ENCODE data around the gene ERO1A. TPM values are rescaled to one million over a fixed set of nuclear protein-coding genes. Genes with fewer than 3 reads are reported as not detected.

Gene ERO1A
- total RNA-seq, 2 experiments from 2014 or later, result 167 to 183 TPM

GRCh38 chr14:52640137-52640536, 55.2 kb downstream of the ERO1A start:
- ATAC-seq (no peak), DNase-seq (no peak)
- Mint-ChIP-seq H3K27me3 (no peaks in the 10 kb centered on the region), H3K9me3 (ENCODE audit: low read depth) (peaks cover 2% of the 10 kb centered on the region), H3K27ac (no peak overlapping the region), H3K4me3 (no peak overlapping the region), H3K4me1 (peaks cover 9% of the 10 kb centered on the region), H3K36me3 (peaks cover 38% of the 10 kb centered on the region)
- CTCF ChIA-PET, result no interaction called here

- H3K9me3 Mint-ChIP-seq (ENCODE audit: low read depth), result no peaks in the 10 kb centered on the region
- H3K4me1 Mint-ChIP-seq, result no peaks in the 10 kb centered on the region
- CTCF ChIA-PET, result no interaction called here
- H3K27ac Mint-ChIP-seq, result no peak overlapping the region
- no peak for DNase-seq
- ATAC-seq, result no peak
- H3K4me3 Mint-ChIP-seq, result no peak overlapping the region
- no peaks in the 10 kb centered on the region for H3K36me3 Mint-ChIP-seq
- no peaks in the 10 kb centered on the region for H3K27me3 Mint-ChIP-seq
These were observed 75.7 kb downstream of the ERO1A start for GRCh38 chr14:52619687-52620086.

- Mint-ChIP-seq H3K4me1 (no peaks in the 10 kb centered on the region), H3K36me3 (no peaks in the 10 kb centered on the region), H3K4me3 (no peak overlapping the region), H3K9me3 (ENCODE audit: low read depth) (no peaks in the 10 kb centered on the region), H3K27me3 (no peaks in the 10 kb centered on the region), H3K27ac (no peak overlapping the region)
- ATAC-seq (no peak), DNase-seq (no peak)
- CTCF ChIA-PET, result no interaction called here
These were observed 76.8 kb downstream of the ERO1A start for GRCh38 chr14:52618602-52619001.

GRCh38 chr14:52610187-52610586, 85.2 kb downstream of the ERO1A start:
- Mint-ChIP-seq H3K27me3 (peaks cover 14% of the 10 kb centered on the region), H3K36me3 (peaks cover 2% of the 10 kb centered on the region), H3K27ac (no peak overlapping the region), H3K4me3 (no peak overlapping the region), H3K4me1 (no peaks in the 10 kb centered on the region), H3K9me3 (ENCODE audit: low read depth) (peaks cover 3% of the 10 kb centered on the region)
- no peak for ATAC-seq
- CTCF ChIA-PET, result no interaction called here
- no peak for DNase-seq

GRCh38 chr14:52609445-52610044, 85.8 kb downstream of the ERO1A start:
- Mint-ChIP-seq H3K36me3 (peaks cover 2% of the 10 kb centered on the region), H3K9me3 (ENCODE audit: low read depth) (peaks cover 4% of the 10 kb centered on the region)
- CTCF ChIA-PET, result no interaction called here

GRCh38 chr14:52607061-52607460, 88.3 kb downstream of the ERO1A start:
- Mint-ChIP-seq H3K9me3 (ENCODE audit: low read depth) (peaks cover 4% of the 10 kb centered on the region), H3K27me3 (peaks cover 14% of the 10 kb centered on the region), H3K27ac (no peak overlapping the region), H3K36me3 (peaks cover 2% of the 10 kb centered on the region), H3K4me1 (peaks cover 3% of the 10 kb centered on the region), H3K4me3 (no peak overlapping the region)
- CTCF ChIA-PET, result no interaction called here
- DNase-seq, result no peak
- ATAC-seq, result no peak

More at GRCh38 chr14:52609445-52610044, 85.8 kb downstream of the ERO1A start:
- Mint-ChIP-seq H3K27me3 (peaks cover 14% of the 10 kb centered on the region), H3K27ac (no peak overlapping the region), H3K4me3 (no peak overlapping the region), H3K4me1 (no peaks in the 10 kb centered on the region)
- no peak for ATAC-seq
- no peak for DNase-seq

- Mint-ChIP-seq H3K9me3 (ENCODE audit: low read depth) (peaks cover 4% of the 10 kb centered on the region), H3K27me3 (peaks cover 17% of the 10 kb centered on the region), H3K4me3 (no peak overlapping the region), H3K27ac (no peak overlapping the region), H3K4me1 (peaks cover 3% of the 10 kb centered on the region), H3K36me3 (peaks cover 2% of the 10 kb centered on the region)
- CTCF ChIA-PET, result no interaction called here
- ATAC-seq (no peak), DNase-seq (no peak)
These were observed 93.2 kb downstream of the ERO1A start for GRCh38 chr14:52602131-52602530.

- no peak for ATAC-seq
- no peak for DNase-seq
- CTCF ChIA-PET, result no interaction called here
- H3K4me1 Mint-ChIP-seq, result peaks cover 3% of the 10 kb centered on the region
- H3K27ac Mint-ChIP-seq, result no peak overlapping the region
- H3K36me3 Mint-ChIP-seq, result peaks cover 1% of the 10 kb centered on the region
- H3K9me3 Mint-ChIP-seq (ENCODE audit: low read depth), result no peaks in the 10 kb centered on the region
- H3K4me3 Mint-ChIP-seq, result no peak overlapping the region
- H3K27me3 Mint-ChIP-seq, result peaks cover 5% of the 10 kb centered on the region
These were observed 95.4 kb downstream of the ERO1A start for GRCh38 chr14:52599974-52600373.

- CTCF ChIA-PET, result no interaction called here
- Mint-ChIP-seq H3K27me3 (peaks cover 7% of the 10 kb centered on the region), H3K9me3 (ENCODE audit: low read depth) (no peaks in the 10 kb centered on the region)
These were observed 96.8 kb downstream of the ERO1A start for GRCh38 chr14:52598568-52598967.

GRCh38 chr14:52596861-52597260, 98.5 kb downstream of the ERO1A start:
- DNase-seq, result no peak
- ATAC-seq, result no peak
- no peak overlapping the region for H3K4me3 Mint-ChIP-seq
- no peak overlapping the region for H3K27ac Mint-ChIP-seq
- CTCF ChIA-PET, result no interaction called here
- H3K4me1 Mint-ChIP-seq, result no peaks in the 10 kb centered on the region
- H3K36me3 Mint-ChIP-seq, result peaks cover 1% of the 10 kb centered on the region
- H3K27me3 Mint-ChIP-seq, result peaks cover 10% of the 10 kb centered on the region
- H3K9me3 Mint-ChIP-seq (ENCODE audit: low read depth), result no peaks in the 10 kb centered on the region

More at GRCh38 chr14:52598568-52598967, 96.8 kb downstream of the ERO1A start:
- Mint-ChIP-seq H3K4me3 (no peak overlapping the region), H3K36me3 (peaks cover 1% of the 10 kb centered on the region), H3K27ac (no peak overlapping the region), H3K4me1 (peaks cover 3% of the 10 kb centered on the region)
- DNase-seq (no peak), ATAC-seq (no peak)

- Mint-ChIP-seq H3K4me1 (no peaks in the 10 kb centered on the region), H3K4me3 (no peak overlapping the region), H3K9me3 (ENCODE audit: low read depth) (no peaks in the 10 kb centered on the region), H3K36me3 (peaks cover 1% of the 10 kb centered on the region), H3K27ac (no peak overlapping the region), H3K27me3 (peaks cover 10% of the 10 kb centered on the region)
- DNase-seq (no peak), ATAC-seq (no peak)
- CTCF ChIA-PET, result no interaction called here
These were observed 99.0 kb downstream of the ERO1A start for GRCh38 chr14:52596320-52596719.

- ATAC-seq (no peak), DNase-seq (no peak)
- Mint-ChIP-seq H3K27me3 (peaks cover 6% of the 10 kb centered on the region), H3K27ac (no peak overlapping the region), H3K4me1 (no peaks in the 10 kb centered on the region), H3K9me3 (ENCODE audit: low read depth) (no peaks in the 10 kb centered on the region), H3K4me3 (no peak overlapping the region), H3K36me3 (no peaks in the 10 kb centered on the region)
- CTCF ChIA-PET, result no interaction called here
These were observed 105.0 kb downstream of the ERO1A start for GRCh38 chr14:52590318-52590717.
